ENCODE data around the gene AUP1.

The AUP1 gene

DNA sequence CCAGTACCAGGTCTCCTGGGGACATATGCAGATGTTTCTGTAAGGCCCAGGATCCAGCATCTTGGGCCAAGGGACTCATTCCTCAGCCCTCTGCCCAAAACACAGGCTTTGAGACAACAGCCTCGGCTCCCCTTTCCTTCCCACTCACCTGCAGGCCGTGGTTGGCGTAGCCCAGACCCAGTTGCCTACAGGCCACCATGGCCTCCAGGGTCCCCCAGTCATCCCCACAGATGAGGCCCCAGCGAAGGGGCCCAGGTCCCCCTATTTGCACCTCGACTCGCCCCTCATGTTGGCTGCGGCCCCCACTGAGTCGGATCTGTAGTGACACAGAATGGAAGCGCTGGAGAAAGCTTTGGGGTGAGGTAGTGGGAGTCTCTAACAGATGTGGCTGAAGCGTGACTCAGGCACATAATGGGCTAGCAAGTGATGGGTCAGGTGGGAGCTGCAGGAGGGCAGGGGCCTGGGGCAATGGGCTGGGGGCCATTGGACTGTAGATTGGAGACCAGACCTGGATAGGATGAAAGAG lies 6.0 kb upstream of the AUP1 start:
- no peak for DNase-seq (ENCODE audit: low read depth in 2 of 2)

DNA sequence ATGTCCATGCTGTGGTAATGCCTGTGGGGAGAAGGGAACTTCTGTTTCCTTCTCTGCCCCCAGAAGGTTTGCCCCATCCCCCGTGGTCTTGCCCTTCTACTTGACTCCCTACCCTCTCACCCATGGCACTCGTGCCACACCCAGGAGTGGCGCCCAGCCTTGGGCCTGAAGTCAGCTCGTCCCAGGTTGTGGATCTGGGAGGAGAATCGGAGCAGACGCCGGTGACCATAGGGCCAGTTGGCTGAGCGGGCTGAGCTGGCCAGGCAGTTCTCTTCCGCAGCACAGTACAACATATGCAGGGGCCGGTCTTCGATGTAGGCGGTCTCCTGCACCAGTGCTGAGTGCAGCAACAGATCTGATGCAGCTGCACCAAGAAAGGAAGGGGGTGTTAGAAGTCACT lies 4.9 kb upstream of the AUP1 start:
- no peak for DNase-seq (ENCODE audit: low read depth in 2 of 2)

DNA sequence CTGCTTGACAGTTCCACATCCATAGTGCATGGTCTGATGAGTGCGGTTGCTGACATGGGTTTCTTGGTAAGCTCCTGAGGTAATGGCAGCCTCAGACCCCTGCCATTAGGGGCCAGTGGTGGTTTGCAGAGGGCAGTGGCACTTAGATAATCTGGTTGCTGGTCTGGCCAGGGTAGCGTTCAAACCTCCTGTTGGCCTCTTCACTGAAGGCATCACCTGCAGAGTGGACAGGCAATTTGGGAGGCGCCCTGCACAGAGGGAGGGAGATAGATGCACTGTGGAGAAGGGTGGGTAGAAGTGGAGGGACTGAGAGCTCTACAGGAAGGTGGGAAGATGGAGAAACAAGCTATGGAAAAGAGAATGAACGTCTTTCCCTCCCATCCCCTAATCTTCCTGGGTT lies 4.0 kb upstream of the AUP1 start:
- DNase-seq (ENCODE audit: low read depth in 2 of 2), result no peak

DNA sequence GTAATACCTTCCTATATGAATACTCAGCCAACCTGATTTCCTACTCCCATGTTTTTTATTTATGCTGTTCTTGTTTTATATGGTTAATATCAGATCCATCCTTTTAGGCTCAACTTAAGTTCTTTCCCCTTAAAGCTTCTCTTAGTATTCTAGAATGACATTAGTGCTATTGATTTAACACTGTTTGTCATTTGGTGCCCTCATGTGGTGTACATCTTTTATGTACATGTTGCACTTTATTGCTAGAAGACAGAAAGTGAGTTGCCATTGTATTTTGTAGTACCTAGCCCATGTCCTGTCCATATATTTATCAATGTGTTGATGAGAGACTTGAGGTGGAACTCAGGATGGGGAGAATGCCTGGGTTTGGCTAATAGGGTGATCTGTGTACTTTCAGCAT lies 2.7 kb upstream of the AUP1 start:
- no peak for DNase-seq (ENCODE audit: low read depth in 2 of 2)

DNA sequence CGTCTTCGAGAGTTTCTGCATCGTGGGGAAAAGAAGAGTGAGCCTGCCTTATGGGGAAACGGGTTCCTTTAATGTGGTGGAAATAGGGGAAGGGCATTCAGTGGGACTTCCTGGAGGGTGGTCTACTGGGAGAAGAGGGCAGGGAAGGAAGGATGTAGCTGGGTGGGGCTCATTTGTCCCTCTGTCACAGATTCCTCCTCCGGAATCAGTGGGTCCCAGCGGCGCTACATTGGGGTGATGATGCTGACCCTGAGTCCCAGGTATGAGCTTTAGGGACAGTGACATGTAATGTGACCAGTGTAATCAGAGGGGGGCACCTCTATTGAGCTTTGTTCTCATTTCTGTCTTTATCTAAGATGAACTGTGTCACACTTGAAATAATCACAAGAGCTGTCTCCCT lies 2.2 kb upstream of the AUP1 start:
- no peak for DNase-seq (ENCODE audit: low read depth in 2 of 2)

DNA sequence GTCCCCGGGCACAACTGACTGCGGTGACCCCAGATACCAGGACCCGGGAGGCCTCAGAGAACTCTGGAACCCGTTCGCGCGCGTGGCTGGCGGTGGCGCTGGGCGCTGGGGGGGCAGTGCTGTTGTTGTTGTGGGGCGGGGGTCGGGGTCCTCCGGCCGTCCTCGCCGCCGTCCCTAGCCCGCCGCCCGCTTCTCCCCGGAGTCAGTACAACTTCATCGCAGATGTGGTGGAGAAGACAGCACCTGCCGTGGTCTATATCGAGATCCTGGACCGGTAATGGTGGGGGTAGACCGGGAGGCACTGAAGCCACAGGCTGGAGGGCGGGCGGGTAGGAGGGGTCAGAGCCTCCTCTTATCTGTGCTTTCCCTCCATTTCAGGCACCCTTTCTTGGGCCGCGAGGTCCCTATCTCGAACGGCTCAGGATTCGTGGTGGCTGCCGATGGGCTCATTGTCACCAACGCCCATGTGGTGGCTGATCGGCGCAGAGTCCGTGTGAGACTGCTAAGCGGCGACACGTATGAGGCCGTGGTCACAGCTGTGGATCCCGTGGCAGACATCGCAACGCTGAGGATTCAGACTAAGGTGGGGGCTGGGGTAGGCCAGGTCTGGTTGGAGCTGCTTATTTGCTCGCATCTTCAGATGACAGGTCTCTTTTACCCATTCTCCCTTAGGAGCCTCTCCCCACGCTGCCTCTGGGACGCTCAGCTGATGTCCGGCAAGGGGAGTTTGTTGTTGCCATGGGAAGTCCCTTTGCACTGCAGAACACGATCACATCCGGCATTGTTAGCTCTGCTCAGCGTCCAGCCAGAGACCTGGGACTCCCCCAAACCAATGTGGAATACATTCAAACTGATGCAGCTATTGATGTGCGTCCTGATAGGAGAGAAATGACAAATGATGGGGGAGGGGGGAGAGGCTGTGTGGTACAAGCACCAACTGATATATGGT lies 1.0 kb upstream of the AUP1 start:
- DNase-seq (ENCODE audit: low read depth in 2 of 2), result no peak

DNA sequence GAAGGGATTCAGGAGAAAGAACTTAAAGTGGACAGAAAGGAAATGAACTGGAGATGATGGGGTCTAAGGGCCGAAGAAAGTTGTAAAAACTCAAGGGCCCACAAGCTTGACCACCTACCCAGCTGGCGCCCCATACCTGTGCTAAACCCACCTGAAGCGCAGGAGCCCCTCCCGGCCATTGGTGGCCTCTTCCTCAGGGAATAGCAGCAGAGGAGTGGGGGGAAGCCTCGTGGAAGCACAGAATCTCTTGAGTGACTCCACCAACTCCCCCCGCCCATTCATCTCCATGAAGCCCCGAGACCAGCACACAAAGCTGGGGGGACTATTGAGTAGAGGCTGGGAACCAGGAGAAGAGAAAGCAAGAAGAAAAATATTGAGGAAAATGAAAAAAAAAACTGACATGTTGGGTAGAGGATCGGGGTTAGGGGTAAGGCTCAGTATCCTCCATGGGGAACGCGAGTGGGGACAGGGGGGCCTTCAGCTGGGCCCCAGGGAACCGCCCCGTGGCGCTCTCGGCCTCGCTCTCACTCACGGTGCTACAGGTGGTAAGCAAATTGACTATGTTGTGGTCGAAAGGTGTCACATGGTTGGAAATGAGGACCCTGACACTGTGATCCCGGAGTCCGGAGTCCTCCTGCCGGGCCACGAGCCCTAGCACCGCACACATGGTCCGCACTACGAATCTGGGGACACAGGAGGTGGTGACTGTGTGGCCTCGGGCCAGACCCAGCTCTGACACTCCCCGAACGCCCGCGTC lies 728 bp downstream of the AUP1 start:
- no peak for DNase-seq (ENCODE audit: low read depth in 2 of 2)

DNA sequence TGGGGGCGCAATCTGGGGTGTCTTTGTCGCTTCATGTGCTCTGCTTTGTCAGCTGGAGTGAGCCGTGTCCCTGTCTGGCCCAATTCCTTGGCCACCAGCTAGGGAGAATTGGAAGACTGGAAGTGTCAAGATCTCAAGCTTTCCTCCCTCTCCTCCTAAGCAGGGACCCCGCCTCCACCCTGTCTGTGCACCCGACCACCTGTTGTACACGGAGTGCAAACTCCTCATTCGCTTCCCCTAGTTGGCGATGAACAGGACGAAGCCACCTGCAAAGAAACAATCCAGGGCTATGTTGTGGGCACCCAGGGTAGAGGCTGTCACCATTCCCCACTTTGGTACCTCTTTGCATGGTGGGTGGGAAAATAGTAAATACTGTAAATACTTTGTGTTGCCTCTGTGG lies 1.8 kb downstream of the AUP1 start:
- DNase-seq (ENCODE audit: low read depth in 2 of 2), result no peak

DNA sequence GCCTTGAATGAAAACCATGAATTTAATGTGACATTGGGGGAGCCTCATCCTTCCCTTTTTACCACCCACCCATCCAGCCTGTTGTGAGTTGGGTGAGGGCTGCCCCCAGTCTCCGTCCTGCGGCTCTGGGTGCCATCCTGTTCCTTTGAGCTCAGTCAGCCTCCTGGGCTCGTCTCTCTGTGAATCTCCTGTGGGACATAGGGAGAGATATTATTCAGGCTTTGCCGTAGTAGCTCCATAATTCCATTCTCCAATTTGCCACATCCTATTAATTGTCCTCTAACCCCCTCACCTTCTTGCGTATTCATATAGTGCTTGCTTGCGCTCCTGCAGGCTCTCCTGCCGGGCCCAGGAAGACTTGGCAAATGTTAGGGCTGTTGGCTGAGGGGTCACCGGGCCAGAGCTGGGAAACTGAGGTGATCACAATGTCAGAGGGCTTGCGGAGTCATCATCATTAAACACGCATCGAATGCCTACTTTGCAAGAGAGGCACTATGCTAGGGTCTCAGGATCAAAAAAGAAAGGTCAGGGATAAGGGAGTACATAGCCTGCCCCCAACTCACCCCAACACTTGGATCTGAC lies 2.8 kb downstream of the AUP1 start:
- DNase-seq (ENCODE audit: low read depth in 2 of 2), result no peak

DNA sequence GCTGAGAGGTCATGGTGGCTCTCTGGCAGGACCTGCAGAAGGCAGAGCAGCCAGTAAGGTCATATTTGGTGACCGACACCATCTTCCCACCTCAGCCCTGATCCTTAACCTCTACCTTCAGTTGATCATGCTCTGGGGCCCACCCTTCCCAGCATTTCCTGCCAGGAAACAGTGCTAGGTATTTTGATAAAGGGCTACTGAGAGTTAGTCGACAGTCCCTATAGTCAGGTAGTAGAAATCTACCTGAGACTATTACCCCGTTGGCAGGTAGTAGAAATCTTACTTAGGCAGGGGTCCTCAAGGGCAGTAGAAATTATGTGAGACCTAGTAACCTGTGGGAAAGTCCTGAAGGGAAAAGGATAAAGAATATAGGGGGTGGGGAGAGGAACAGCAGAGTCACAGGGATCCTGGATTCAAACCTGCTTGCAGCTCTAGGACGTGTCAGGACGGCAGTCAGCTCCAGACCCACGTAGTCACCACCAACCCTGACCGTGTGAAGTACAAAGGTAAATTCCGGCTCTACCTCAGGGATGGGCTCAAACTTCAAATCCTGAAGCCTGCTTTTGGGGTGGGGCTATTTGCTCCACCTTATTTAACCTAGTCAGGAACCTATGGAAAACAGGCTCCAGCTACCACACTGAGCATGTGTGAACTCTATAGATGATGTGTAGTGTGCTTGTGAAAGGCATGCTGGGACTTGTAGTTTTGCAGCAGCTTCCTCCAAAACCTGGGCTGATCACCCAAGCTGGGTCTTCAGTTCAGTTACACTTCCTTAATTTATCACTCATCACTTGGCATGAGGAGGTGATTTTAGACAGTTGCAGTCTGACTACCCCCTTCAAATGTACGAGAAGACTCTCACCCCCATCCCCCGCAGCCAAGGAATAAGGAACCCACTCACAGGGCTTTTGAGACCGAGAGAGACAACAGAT lies 3.5 kb downstream of the AUP1 start, which contains the start of gene DQX1:
Gene DQX1 (minus strand): TSS at position 515 of the 932 bp plus-strand sequence. CDS start 502 bp downstream, at position 13.
- DNase-seq (ENCODE audit: low read depth in 2 of 2), result no peak

DNA sequence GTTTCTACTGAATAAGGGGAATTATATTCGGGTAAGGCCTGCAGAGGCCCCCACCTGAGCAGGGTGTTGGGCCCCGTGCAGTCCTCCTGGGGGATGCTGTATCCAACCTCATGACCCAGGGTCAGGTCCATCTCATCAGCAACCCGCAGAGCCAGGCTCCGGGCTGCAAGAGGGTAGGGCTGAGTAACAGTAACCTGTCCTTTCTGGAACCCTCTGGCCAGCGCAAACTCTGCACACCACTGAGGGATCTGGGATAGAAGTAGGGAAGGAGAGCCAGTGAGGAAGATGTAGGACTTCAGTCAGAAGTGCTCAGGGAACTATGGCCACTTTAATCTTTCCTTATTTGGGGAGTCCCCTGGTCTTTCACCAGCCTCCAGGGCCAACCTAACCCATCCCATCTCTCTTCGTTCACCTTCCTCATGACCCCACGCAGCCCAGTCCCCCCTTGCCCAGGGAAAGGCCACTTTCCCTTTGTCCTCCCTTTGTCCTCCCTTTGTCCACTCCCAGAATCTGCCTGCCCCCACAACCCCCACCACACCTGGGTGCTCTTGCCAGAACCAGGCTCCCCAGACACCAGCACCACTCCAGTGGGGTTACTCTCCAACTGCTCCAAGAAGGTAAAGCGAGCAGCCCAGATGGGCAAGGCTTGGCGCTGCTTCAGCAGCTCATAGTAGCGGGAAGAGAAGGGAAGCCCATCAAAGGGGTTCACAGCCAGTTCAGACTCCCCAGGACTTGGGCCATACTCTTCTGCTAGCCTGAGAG lies 4.4 kb downstream of the AUP1 start:
- DNase-seq (ENCODE audit: low read depth in 2 of 2), result no peak

DNA sequence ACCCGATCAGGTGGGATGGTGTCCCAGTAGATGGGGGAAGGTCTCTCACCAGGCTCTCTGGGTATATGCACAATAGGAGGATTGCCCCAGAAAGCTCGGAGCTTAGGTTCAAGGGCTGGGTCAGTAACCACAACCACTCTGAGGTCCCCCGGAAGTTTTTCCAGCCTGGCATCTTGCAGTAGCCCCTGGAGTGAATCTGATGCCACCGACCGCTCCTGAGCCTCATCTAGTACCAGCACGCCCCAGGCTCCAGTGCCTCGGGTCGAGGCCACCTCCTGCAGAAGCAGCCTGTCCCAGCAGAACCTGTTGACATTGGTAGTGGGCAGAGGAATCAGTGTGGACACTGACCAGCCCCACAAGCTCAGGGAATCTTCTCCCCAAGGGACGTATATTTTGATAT lies 5.5 kb downstream of the AUP1 start:
- no peak for DNase-seq (ENCODE audit: low read depth in 2 of 2)

DNA sequence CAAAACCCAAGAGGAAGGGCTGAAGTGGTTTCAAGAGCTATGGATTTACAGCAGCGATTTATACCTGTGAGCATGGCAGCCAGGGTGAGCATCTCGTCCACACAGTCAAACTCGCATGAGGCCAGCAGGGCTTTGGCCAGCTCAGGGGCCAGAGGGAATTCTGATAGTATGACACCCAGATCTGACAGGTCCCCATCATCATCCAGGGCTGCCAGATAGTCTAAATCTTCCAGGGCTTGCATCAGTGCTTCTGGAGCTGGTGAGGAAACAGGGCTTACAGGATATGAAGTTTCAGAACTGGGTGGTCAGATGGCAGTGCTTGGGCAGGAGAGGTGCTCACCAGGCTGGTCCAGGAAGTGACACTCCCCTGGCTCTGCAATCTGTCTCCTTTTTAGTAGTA lies 7.0 kb downstream of the AUP1 start:
- no peak for DNase-seq (ENCODE audit: low read depth in 2 of 2)

DNA sequence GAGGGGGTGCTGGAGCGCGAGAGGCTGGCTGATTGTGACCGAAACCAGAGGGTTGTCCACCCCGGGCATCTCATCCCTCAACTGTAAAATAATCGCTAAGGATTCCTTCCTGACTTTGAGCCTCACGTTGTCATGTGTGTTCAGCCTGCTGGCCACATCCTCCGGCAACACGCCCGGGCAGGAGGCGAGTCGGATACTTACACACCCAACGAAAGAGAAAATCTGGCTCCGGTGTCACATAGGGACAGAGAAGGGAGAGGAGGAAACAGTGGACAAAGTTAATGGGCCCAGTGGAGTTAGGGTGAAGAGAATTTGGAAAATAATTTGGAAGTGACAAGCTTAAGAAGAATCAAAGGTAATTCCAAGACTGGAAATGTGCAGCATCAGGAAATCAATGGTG lies 12.9 kb downstream of the AUP1 start:
- DNase-seq (ENCODE audit: low read depth in 2 of 2), result no peak

DNA sequence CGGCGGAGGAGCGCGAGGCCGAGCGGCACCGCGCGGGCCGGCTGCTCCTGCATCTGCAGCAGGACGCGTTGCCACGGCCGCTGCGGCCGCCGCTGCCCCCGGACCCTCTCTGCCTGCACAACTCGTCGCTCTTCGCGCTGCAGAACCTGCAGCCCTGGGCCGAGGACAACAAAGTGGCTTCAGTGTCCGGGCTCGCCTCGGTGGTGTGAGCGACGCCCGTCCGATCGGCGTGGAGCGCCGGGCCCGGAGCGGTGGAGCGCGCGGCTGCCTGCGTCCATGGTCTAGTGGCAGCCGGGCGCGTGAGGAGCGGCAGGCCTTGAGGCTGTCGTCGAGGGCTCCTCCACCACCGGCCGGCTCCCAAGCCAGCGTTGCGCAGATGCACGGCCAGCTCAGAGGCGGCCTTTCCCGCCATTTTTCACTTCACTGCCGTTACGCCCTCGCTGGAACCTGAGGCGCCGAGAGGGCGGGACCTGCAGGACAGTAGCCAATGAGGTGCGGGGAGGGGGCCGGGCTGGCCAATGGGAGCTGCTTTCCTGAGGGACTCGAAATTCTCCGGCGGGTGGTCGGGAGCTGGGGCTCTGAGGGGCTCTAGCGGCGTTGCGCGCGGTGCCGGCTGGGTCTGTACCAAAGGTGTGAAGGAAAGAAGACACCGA lies 13.4 kb downstream of the AUP1 start:
- peak in 1 of 2 donors; percentile 62 for DNase-seq (ENCODE audit: low read depth in 2 of 2)

DNA sequence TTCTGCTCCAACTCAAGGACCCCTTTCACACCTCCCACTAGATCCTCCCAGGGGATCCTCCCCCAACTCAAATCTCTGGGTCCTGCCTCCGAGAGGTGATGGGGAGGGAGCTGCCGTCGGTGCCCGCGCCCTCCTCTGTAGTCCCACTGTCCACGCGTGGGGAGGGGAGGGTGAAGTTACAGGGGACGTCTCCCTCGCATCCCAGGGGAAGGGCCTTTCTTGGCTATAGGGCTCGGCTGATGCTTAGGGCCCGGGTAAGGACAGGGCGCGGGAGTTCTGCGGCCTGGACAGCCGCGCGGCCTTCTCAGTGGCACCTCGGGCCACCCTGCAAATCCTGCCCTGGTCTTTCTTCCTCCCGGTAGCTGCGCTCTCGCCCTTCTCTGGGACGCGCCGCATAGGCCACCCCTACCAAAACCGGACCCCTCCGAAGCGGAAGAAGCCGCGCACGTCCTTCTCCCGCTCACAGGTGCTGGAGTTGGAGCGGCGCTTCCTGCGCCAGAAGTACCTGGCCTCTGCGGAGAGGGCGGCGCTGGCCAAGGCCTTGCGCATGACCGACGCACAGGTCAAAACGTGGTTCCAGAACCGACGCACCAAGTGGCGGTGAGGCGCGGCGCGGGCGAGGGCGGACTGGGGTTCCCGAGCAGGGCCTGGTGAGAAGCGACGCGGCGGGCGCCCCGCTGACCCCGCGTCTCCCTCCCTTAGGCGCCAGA lies 14.1 kb downstream of the AUP1 start:
- DNase-seq (ENCODE audit: low read depth in 2 of 2), result no peak

DNA sequence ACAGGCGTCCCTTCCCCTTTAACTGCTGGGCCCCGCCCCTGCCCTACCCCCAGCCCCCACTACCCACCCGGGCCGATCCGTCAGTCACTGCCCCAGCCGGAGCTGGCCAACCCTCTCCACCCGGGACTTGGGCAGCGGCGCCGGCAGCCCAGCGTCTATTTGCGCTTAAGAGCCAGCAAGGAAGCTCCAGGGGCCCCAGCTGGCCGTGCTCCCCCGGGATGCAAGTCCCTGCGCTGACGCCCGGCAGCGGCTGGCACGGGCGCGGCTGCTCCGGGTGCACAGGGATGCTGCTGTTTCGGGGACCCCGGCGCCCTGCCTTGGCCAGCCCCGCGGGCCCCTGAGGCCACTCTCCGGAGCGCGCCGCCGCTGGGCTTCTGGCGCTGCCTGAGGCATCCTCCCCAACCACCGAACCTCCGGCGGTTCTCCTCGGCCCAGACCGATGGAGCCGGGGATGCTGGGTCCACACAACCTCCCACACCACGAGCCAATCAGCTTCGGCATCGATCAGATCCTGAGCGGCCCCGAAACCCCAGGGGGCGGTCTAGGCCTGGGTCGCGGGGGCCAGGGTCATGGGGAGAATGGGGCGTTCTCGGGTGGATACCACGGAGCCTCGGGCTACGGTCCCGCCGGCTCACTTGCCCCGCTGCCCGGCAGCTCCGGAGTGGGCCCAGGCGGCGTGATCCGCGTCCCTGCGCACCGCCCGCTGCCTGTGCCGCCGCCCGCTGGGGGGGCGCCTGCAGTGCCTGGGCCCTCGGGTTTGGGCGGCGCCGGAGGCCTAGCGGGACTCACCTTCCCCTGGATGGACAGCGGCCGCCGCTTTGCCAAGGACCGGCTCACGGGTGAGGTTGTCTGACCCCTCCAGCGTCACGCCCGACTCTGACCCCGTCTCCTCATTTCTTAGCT lies 14.9 kb downstream of the AUP1 start, which contains the start of gene TLX2:
Gene TLX2 (plus strand): TSS at position 83 of the 903 bp plus-strand sequence. CDS start 357 bp downstream, at position 440.
- no peak for DNase-seq (ENCODE audit: low read depth in 2 of 2)

All from stimulated activated CD8-positive, alpha-beta memory T cell treated with anti-CD3 and anti-CD28 coated beads, Interleukin-2, amount 100 ng/mL, for 1 hour (primary cell).